Measurements from ENCODE around the gene RBM43.

Gene RBM43

DNA sequence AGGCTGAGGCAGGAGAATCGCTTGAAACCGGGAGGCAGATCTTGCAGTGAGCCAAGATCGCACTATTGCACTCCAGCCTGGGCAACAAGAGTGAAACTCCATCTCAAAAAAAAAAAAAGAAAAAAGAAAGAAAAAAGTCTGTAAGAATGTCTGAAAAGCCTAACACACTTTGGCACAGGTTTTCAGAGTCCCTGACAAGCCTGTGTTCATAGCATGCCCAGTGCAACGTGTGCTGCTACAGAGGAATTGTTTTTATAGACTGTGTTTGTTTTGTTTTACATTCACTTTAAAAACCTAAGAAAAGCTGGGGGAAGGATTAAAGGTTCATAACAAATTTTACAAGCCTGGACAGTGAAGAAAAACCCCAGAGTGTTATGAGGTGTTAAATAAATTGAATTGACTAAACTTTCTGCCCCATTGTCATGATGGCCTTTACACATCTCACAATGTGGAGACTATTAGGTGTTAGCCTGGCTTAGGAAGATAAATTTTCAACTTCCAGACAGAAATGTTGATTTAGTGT, 55.2 kb downstream of the RBM43 start:
- DNase-seq, result no peak

DNA sequence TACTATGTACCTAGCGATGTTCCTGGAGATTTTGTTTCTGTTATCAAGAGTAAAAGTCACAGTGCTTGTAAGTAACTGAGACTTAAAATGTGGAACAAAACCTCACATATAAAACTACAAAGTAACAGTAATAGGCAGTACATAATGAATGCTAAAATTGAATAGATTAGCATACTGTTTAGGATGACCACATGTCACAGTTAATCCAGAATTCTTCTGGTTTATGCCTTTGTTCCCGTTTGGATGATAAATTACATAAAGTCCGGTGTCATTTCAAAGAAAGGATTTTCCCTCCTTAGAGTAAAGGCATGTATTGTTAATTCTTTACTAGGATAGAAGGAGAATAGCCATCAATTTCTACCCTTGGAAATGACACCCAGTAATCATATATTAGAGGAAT, 56.1 kb downstream of the RBM43 start:
- DNase-seq, result no peak

DNA sequence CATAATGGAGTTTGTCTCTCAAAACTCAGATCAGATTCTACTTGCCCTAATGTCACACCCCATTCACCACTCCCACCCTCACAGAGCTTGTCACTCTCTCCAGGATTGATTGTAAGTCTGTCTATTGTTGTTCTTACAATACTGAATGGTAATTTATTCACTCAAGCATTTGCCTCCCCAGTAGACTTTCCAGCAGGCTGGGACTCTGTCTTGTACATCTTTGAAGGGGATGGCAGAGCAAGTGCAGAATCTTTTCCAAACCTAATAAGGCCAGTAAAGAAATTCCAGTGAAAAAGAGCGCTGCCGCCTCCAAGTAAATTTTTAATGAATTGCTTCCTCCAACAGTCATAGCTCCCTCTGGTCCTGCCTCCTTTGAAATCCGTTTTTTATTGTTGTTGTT, 56.9 kb downstream of the RBM43 start:
- no peak for DNase-seq

DNA sequence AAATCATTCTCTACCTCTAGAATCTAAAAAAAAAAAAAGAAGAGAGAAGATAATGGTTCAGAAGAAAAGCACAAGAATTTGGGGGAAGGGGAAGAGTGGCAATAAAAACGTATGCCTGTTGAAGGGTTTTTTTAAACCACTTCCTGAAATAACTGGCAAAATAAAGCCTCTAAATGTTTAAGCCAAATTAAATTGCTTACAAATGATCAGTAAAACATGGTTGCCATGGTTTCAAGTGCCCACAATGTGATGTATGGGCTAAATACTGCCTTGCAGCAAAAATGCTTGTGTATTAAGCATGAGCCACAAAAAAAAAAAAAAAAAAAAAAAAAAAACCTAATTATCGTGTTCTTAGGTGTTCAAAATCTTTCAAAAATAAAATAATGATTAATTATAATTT, 60.8 kb downstream of the RBM43 start:
- no peak for DNase-seq

DNA sequence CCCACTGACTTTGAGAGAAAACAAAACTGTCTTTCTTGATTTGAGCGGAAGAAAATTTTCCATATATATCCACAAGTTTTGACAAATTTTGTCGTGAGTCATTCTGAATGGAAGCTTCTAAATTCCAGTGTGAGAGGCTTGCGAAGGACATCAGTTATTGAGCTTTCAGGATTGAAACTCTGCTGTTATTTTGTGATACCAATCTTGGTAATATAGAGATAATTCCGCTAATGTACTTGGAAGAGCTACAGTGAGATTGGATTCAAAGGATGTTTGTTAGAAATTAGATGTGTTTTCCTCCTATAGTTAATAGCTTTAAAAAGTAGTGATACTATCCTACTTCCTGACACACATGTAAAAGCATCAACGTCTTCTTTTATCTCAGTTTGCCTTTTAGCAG, 61.4 kb downstream of the RBM43 start:
- no peak for DNase-seq

DNA sequence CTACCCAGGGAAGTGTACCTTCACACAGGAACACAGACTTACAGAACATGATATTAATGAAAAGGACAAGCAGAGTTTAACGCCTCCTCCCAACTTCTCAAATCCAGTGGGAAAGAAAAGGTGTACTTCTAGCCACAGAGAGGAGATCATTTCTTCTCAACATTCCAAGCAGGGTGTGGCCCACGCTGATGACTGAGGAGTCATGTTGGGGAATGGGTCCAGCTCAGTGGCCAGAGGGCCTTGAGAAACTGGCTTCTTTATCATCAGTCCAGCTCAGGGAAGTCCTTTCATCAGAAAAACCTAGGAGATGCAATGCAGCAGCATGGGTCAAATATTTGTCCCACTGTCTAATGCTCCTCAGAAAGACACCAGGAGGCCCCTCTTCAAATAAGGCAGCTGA, 63.0 kb downstream of the RBM43 start:
- DNase-seq, result no peak

All from NCI-H2081 treated with DMSO at 0.1 percent for 48 hours (cell line).